Prostate gland (tissue), 2 donors: Measurements from ENCODE around the gene EPB41L5. TPM values are rescaled to one million over a fixed set of nuclear protein-coding genes. Genes with fewer than 3 reads are reported as not detected.

Experiments used
- DNase-seq: peaks from one replicate; pipeline ENCODE4 v3.0.0-alpha.2; 2019; ENCODE audit warnings: low spot score
- H3K27ac ChIP-seq, 2 donors: fragments of 200-600 bp; sonication (generic); 2 replicates each; pipeline ENCODE4 v1.5.1; 2017 to 2019
- H3K27me3 ChIP-seq: fragments of 200-600 bp; sonication (generic); replicated peaks from 2 replicates; pipeline ENCODE4 v1.5.1; 2019; ENCODE audit not compliant: insufficient read depth
- H3K36me3 ChIP-seq, 2 donors: fragments of 200-600 bp; sonication (generic); 1 replicate in 1 of 2; 2 replicates in 1 of 2; pipeline versions ENCODE4 v1.5.1 to v1.8.1; 2017 to 2019
- H3K4me1 ChIP-seq: fragments of 200-600 bp; sonication (generic); replicated peaks from 2 replicates; pipeline ENCODE4 v1.5.1; 2019
- H3K4me3 ChIP-seq, 2 donors: fragments of 200-600 bp; sonication (generic); 2 replicates each; pipeline ENCODE4 v1.5.1; 2017 to 2019
- H3K9me3 ChIP-seq: fragments of 200-600 bp; sonication (generic); 2 replicates; pipeline ENCODE4 v1.5.1; 2017
- CTCF ChIP-seq, 4 experiments: fragments of 200-600 bp in 2 of 4; fragments of 450-650 bp in 2 of 4; sonication (generic) in 2 of 4; IDR thresholded peaks; 1 replicate in 3 of 4; 2 replicates in 1 of 4; pipeline ENCODE4 v1.5.1; 2016 to 2019; ENCODE audit warnings: antibody characterized with exemption in 4 of 4, mild to moderate bottlenecking in 2 of 4, moderate library complexity in 2 of 4
- POLR2A ChIP-seq: fragments of 450-650 bp; IDR thresholded peaks from one replicate; pipeline ENCODE4 v1.6.1; 2016; ENCODE audit warnings: antibody characterized with exemption, mild to moderate bottlenecking
- POLR2AphosphoS5 ChIP-seq: sonication (generic); formaldehyde crosslinking; IDR thresholded peaks from one replicate; pipeline ENCODE4 v1.6.1; 2017; ENCODE audit warnings: antibody characterized with exemption
- WGBS: methylation state at CpG from one replicate; pipeline ENCODE4 v1.1.5; 2018; 5-methylcytosine and 5-hydroxymethylcytosine counted together
- intact Hi-C: fragments of 100-400 bp; cut with DNase I; formaldehyde crosslinking; loops from one replicate; pipeline ENCODE4 v1.14.2; 2022
- total RNA-seq, 2 donors: library from RNA; depleted of rRNA; stranded (reverse); fragments of >200 nt; gene quantifications; one replicate each; pipeline ENCODE4 v1.1.0, GENCODE V29; 2016

Gene EPB41L5
- total RNA-seq, 2 donors from 2014 or later: 37.1 to 51.1 TPM

DNA sequence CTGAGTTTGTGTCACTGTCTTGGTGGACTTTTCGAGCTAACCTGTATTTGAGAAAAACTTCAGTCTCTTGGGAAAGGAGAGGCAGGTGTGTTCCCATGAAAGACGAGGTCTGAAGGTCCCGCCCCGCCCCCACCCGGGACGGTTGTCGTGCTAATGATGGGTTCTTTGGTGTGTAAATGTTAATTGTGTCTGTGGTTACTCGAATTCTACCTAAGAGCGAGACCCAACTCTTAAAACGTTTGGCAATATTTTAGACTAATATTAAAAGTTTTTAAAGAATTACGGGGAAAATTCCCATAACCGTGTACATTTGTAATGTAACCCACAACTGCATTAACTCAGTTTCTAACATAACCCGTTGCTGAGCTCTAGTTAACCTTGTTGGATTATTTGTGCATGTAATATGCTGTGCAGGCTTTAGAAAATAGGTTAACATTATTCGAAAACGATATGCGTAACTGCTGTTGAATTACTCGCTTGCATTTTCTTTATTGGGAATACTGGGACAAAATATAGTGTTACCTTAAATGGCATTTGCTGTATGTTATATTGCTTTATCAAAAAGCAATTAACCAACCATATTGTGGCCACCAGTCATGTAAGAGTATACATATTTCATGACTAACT is 833 bp downstream of the EPB41L5 start:
- Histone ChIP-seq H3K4me1 (no peaks in the 10 kb centered on the region), H3K9me3 (no peaks in the 10 kb centered on the region), H3K27me3 (no peaks in the 10 kb centered on the region), H3K27ac (peak overlapping the region; percentile 91), H3K4me3 (peak overlapping the region; percentile 95 to 100), H3K36me3 (no peaks in the 10 kb centered on the region)
- no peak for TF ChIP-seq POLR2A
- TF ChIP-seq CTCF (IDR thresholded peaks at IDR 0.05): no peak
- TF ChIP-seq POLR2AphosphoS5: no peak
- 17% methylated on average over 17 of the region's 17 CpGs for WGBS
- intact Hi-C loops: loop anchor here (2.0 kb wide), 1 partner anchor 255 kb away; the partner anchor contains the start of gene PTPN4
- peak; percentile 32 for DNase-seq

- H3K4me3 ChIP-seq: peak overlapping the region; percentile 95 to 100
- no peak for DNase-seq
- no peak for TF ChIP-seq CTCF (IDR thresholded peaks at IDR 0.05)
- H3K27ac ChIP-seq: no peak overlapping the region
- no peaks in the 10 kb centered on the region for H3K4me1 ChIP-seq
- H3K9me3 ChIP-seq: no peaks in the 10 kb centered on the region
- 38% methylated on average over 8 of the region's 8 CpGs for WGBS
- H3K27me3 ChIP-seq: no peaks in the 10 kb centered on the region
- H3K36me3 ChIP-seq: no peaks in the 10 kb centered on the region
- intact Hi-C loops: no loop called here
Measured at GRCh38 chr2:120014226-120014980, 1.5 kb downstream of the EPB41L5 start.

DNA sequence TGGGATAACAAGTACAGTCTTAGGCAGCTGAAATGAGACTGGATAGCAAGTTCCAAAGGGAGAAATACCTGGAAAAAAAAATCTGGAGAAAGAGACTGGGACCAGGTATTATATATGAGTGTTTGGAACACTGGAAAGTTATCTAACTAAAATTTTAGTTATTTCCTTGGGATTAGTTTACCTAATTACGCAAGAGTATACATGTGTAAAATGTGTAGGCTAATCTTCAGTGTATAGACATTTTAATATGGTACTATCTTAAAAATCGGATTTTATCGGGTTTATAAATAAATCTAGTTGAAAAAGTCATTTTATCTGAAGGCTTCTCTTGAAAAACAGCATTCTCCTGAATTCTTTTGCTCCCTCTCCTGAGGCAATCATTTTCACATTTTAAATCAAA is 3.9 kb downstream of the EPB41L5 start:
- TF ChIP-seq POLR2AphosphoS5 (no peak), POLR2A (no peak), CTCF (IDR thresholded peaks at IDR 0.05) (no peak)
- 85% methylated on average over 3 of the region's 3 CpGs for WGBS
- Histone ChIP-seq H3K4me3 (no peak overlapping the region), H3K27ac (no peak overlapping the region), H3K4me1 (no peaks in the 10 kb centered on the region), H3K9me3 (no peaks in the 10 kb centered on the region), H3K27me3 (no peaks in the 10 kb centered on the region), H3K36me3 (no peaks in the 10 kb centered on the region)
- intact Hi-C loops: no loop called here
- no peak for DNase-seq

DNA sequence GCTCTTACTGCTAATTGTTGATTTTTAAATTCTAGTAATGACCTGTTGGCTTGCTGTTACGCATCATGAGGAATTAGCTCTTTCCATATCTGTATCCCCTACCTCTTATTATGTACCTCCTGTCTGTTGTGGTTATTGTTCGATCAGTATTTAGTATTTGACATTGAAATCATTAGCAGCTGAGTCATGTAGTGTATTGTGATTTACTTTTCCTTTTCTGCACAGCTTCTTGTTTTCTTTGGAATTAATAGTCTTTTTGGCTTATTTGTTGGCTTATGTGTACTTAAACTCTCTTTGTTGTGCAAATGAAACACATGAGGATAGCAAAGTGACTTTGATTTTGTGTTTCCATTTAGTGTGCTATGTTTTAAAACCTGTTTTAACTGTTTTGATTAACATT is 4.3 kb downstream of the EPB41L5 start:
- Histone ChIP-seq H3K27ac (no peak overlapping the region), H3K9me3 (no peaks in the 10 kb centered on the region), H3K4me3 (no peak overlapping the region), H3K27me3 (no peaks in the 10 kb centered on the region), H3K36me3 (no peaks in the 10 kb centered on the region), H3K4me1 (no peaks in the 10 kb centered on the region)
- no peak for TF ChIP-seq POLR2A
- no peak for TF ChIP-seq CTCF (IDR thresholded peaks at IDR 0.05)
- TF ChIP-seq POLR2AphosphoS5: no peak
- intact Hi-C loops: no loop called here
- 85% methylated on average over 2 of the region's 2 CpGs for WGBS
- DNase-seq: no peak

- no peaks in the 10 kb centered on the region for H3K27me3 ChIP-seq
- H3K4me3 ChIP-seq: no peak overlapping the region
- no peaks in the 10 kb centered on the region for H3K4me1 ChIP-seq
- H3K27ac ChIP-seq: no peak overlapping the region
- no peak for TF ChIP-seq POLR2A
- no peaks in the 10 kb centered on the region for H3K9me3 ChIP-seq
- intact Hi-C loops: no loop called here
- H3K36me3 ChIP-seq: no peaks in the 10 kb centered on the region
- DNase-seq: no peak
- 98% methylated on average over 4 of the region's 4 CpGs for WGBS
Measured at GRCh38 chr2:120018549-120018948, 5.7 kb downstream of the EPB41L5 start.
